ENCODE results near the gene CYP1A2. TPM values are rescaled to one million over a fixed set of nuclear protein-coding genes. Genes with fewer than 3 reads are reported as not detected.
A peak's percentile ranks its signal among the peaks of the same experiment; 100 is the strongest.

Gene CYP1A2
- total and polyA plus RNA-seq, 2 donors (not counting 1 experiment from before 2014, with no cell fraction given): not detected

DNA sequence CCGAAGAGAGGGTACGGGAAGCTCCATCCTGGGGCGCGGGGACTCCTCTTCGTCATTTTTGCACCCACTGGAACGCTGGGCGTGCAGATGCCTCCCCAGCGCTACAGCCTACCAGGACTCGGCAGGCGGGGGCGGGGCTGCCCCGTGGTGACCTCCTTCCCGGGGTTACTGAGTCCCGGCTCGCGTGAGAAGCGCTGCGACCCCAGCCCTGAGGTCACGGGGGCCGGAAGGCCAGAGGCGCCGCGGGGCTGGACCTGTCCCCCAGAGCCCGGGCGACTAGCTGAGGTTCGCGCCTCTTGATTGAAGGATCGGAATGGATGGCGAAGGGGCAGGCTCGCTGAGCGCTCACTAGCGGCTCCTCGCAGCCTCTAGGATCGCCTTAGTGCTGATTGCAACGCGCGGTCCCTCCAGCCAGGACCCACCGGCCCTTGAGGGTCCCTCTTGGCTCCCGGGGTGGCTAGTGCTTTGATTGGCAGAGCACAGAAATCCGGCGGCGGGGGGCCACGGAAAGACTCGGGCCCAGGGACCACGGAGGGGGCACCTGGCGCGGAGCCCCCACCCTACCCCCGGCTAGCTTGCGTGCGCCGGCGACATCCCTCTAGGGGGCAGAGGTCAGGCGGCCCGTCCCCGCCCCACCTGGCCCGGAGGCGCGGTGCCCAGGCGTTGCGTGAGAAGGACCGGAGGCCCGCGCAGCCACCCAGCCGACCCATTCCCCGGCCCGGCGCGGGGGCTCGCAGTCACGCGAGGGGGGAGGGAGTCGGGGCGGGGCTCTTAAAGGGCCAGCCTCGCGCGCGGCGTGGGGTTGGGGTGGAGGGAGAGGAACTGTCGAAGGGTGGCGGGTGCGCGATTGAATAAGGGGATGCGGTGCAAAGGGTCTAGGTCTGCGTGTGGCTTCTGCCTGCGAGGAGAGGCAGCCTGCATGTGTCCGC is 22.5 kb upstream of the CYP1A2 start:
- Histone ChIP-seq H3K4me3 (ENCODE audit: control extremely low read depth in 1 of 5, extremely low read depth in 1 of 5, insufficient read depth in 1 of 5, low read depth in 2 of 5, low read length in 4 of 5) (peak overlapping the region in 4 of 5 experiments; percentile 38 to 62 (median 56)), H4K20me1 (ENCODE audit: control insufficient read depth, insufficient read depth, low read length, poor library complexity, severe bottlenecking) (no peaks in the 10 kb centered on the region), H3K27me3 (replicated peaks in 1 of 4; ENCODE audit: control extremely low read depth in 1 of 4, control insufficient read depth in 3 of 4, insufficient read depth in 4 of 4, low read length in 3 of 4) (peaks cover 0 to 45% (median 22%) of the 10 kb centered on the region in 4 experiments), H2AFZ (ENCODE audit: insufficient read depth, low read depth, low read length, poor library complexity, severe bottlenecking) (peak overlapping the region; percentile 82), H3K9me3 (ENCODE audit: control extremely low read depth in 1 of 3, control insufficient read depth in 2 of 3, insufficient read depth in 1 of 3, low read length in 2 of 3) (peaks cover 0 to 19% (median 0%) of the 10 kb centered on the region in 3 donors), H3K4me1 (ENCODE audit: control insufficient read depth in 2 of 2, insufficient read depth in 2 of 2, low read length in 2 of 2) (peaks cover 14 to 16% of the 10 kb centered on the region in 2 donors), H3K27ac (ENCODE audit: low read length in 2 of 2) (no peak overlapping the region), H3K36me3 (replicated peaks in 1 of 2; ENCODE audit: control extremely low read depth in 1 of 2, control insufficient read depth in 1 of 2, extremely low read depth in 1 of 2, insufficient read depth in 2 of 2, low read length in 1 of 2) (no peaks in the 10 kb centered on the region), H3K9ac (ENCODE audit: low read length) (peak overlapping the region; percentile 66), H3K4me2 (replicated peaks; ENCODE audit: low read depth, low read length, poor library complexity, severe bottlenecking) (peak overlapping the region; percentile 98), H3K79me2 (ENCODE audit: control insufficient read depth, insufficient read depth, low read length) (no peaks in the 10 kb centered on the region)
- DNase-seq (peak; percentile 52), ATAC-seq (ENCODE audit: low read depth) (peak; percentile 62)
- Mint-ChIP-seq H3K27me3 (peaks cover 53% of the 10 kb centered on the region), H3K4me1 (peaks cover 15% of the 10 kb centered on the region), H3K9me3 (ENCODE audit: insufficient read depth) (no peaks in the 10 kb centered on the region), H3K4me3 (peak overlapping the region; percentile 83), H3K27ac (peak overlapping the region; percentile 46)
- intact Hi-C loops (cut with micrococcal nuclease): loop anchor here (2.0 kb wide), 1 partner anchor 29 kb away; the partner anchor contains the start of gene EDC3
- TF ChIP-seq, protein P1, sequence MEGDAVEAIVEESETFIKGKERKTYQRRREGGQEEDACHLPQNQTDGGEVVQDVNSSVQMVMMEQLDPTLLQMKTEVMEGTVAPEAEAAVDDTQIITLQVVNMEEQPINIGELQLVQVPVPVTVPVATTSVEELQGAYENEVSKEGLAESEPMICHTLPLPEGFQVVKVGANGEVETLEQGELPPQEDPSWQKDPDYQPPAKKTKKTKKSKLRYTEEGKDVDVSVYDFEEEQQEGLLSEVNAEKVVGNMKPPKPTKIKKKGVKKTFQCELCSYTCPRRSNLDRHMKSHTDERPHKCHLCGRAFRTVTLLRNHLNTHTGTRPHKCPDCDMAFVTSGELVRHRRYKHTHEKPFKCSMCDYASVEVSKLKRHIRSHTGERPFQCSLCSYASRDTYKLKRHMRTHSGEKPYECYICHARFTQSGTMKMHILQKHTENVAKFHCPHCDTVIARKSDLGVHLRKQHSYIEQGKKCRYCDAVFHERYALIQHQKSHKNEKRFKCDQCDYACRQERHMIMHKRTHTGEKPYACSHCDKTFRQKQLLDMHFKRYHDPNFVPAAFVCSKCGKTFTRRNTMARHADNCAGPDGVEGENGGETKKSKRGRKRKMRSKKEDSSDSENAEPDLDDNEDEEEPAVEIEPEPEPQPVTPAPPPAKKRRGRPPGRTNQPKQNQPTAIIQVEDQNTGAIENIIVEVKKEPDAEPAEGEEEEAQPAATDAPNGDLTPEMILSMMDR (IDR thresholded peaks at IDR 0.05): peak; percentile 16
- peak; percentile 45 for TF ChIP-seq EZH2 (IDR thresholded peaks at IDR 0.05; ENCODE audit: borderline replicate concordance, insufficient read depth, low read depth, low read length, poor library complexity, severe bottlenecking)
- 3% methylated on average over 84 of the region's 86 CpGs for WGBS (ENCODE audit: insufficient coverage)
- ChIA-PET POLR2A (no interaction called here), CTCF (interaction anchor here (0.6 to 2.0 kb wide), 3 partner anchors 42 to 91 kb away, joined by 4 to 8 read pairs (median 4); no protein-coding TSS in a partner anchor)
